OCI-LY1 (cell line): ENCODE data around the gene RYR3.
A peak's percentile ranks its signal among the peaks of the same experiment; 100 is the strongest.

Experiments used
- CTCF ChIP-seq: fragments of 200-600 bp; sonication (generic), shearing (Covaris generic); IDR thresholded peaks from 2 replicates; pipeline ENCODE4 v1.5.1; 2017; ENCODE audit warnings: mild to moderate bottlenecking, antibody characterized with exemption, low read length, moderate library complexity, mixed read lengths
- EZH2 ChIP-seq: fragments of 200-600 bp; sonication (generic), shearing (Covaris generic); IDR thresholded peaks from 2 replicates; pipeline ENCODE4 v1.8.0; 2017; ENCODE audit warnings: borderline replicate concordance, mixed run types, mild to moderate bottlenecking, antibody characterized with exemption, low read length, moderate library complexity, mixed read lengths

GRCh38 chr15:33700695-33701303 is 390.0 kb downstream of the RYR3 start:
- TF ChIP-seq CTCF (peak; percentile 91), EZH2 (no peak)
